H1 (cell line): ENCODE results near the gene SEMA7A. TPM values are rescaled to one million over a fixed set of nuclear protein-coding genes. Genes with fewer than 3 reads are reported as not detected.
A peak's percentile ranks its signal among the peaks of the same experiment; 100 is the strongest.

Source experiments
- JUND ChIP-seq: IDR thresholded peaks from 2 replicates; pipeline ENCODE4 v1.6.1; 2011; ENCODE audit warnings: mild to moderate bottlenecking, improper control_type of control experiment, low read length
- KDM4A ChIP-seq: IDR thresholded peaks from one replicate; pipeline ENCODE4 v1.7.1; 2012; ENCODE audit warnings: low read depth, mild to moderate bottlenecking, moderate library complexity, low read length, inconsistent platforms; ENCODE audit not compliant: severe bottlenecking
- MAX ChIP-seq: IDR thresholded peaks from 2 replicates; pipeline ENCODE4 v1.6.1; 2012; ENCODE audit warnings: inconsistent platforms
- PHF8 ChIP-seq: fragments of 200-600 bp; sonication (generic); conservative IDR thresholded peaks from 2 replicates; pipeline ENCODE4 v1.7.1; 2012; ENCODE audit warnings: low read depth, mild to moderate bottlenecking, inconsistent platforms, low read length, moderate library complexity
- POLR2A ChIP-seq, 2 experiments: IDR thresholded peaks; 1 replicate in 1 of 2; 2 replicates in 1 of 2; pipeline ENCODE4 v1.6.1; 2011; ENCODE audit warnings: low read depth in 2 of 2, low read length in 2 of 2, mild to moderate bottlenecking in 2 of 2; ENCODE audit errors: control extremely low read depth in 1 of 2
- POLR2AphosphoS5 ChIP-seq: IDR thresholded peaks from 2 replicates; pipeline ENCODE4 v1.6.1; 2011; ENCODE audit warnings: low read depth, low read length
- RBBP5 ChIP-seq: IDR thresholded peaks from 2 replicates; pipeline ENCODE4 v1.7.1; 2012; ENCODE audit warnings: low read depth, mild to moderate bottlenecking, inconsistent platforms, low read length, moderate library complexity, borderline replicate concordance
- SIN3A ChIP-seq, 2 experiments: IDR thresholded peaks in 1 of 2; conservative IDR thresholded peaks in 1 of 2; 2 replicates each; pipeline ENCODE4 v1.6.1; 2011 to 2012; ENCODE audit warnings: low read length in 2 of 2, improper control_type of control experiment in 1 of 2, low read depth in 1 of 2, mild to moderate bottlenecking in 1 of 2
- SP1 ChIP-seq: IDR thresholded peaks from 2 replicates; pipeline ENCODE4 v1.6.1; 2011; ENCODE audit warnings: low read depth, low read length
- SUZ12 ChIP-seq: fragments of 200-600 bp; sonication (generic); IDR thresholded peaks from 2 replicates; pipeline ENCODE4 v1.6.1; 2012; ENCODE audit warnings: mild to moderate bottlenecking, inconsistent platforms, low read length, moderate library complexity, mixed read lengths
- TAF7 ChIP-seq: optimal IDR thresholded peaks from 2 replicates; pipeline ENCODE3; 2011; ENCODE audit warnings: low read depth, mild to moderate bottlenecking, inconsistent platforms, low read length, moderate library complexity, borderline replicate concordance
- TBP ChIP-seq: IDR thresholded peaks from 2 replicates; pipeline ENCODE4 v1.6.1; 2011; ENCODE audit warnings: low read depth, low read length, improper control_type of control experiment
- USF2 ChIP-seq: IDR thresholded peaks from 2 replicates; pipeline ENCODE4 v1.6.1; 2011; ENCODE audit warnings: low read length, improper control_type of control experiment
- polyA plus RNA-seq, 7 experiments: library from polyadenylated mRNA; depleted of rRNA in 3 of 7; stranded (reverse) in 5 of 7; unstranded in 2 of 7; fragments of >200 nt in 5 of 7; fragments of 200-250 nt in 2 of 7; gene quantifications; 1 replicate in 5 of 7; 2 replicates in 1 of 7; 4 replicates in 1 of 7; pipeline versions ENCODE4 v1.2.1 to v1.2.3, GENCODE V29; 2011 to 2013; ENCODE audit warnings: missing spikeins in 2 of 7, mixed read lengths in 2 of 7
- total RNA-seq: library from RNA; stranded (reverse); fragmentation: NEBNext Ultra II Directional; extraction: Animal tissue kit (Norgen Biotek cat#: 25700); gene quantifications from 2 replicates; pipeline ENCODE4 v1.2.1, GENCODE V29; 2021

Gene SEMA7A
- total and polyA plus RNA-seq, 2 of the 8 experiments (the other 6 are each of a cell fraction or from before 2014, with no cell fraction given): 10.7 to 15.0 TPM

- TF ChIP-seq PHF8: peak; percentile 62
- TF ChIP-seq KDM4A: peak; percentile 73
- no peak for TF ChIP-seq SP1
- TF ChIP-seq MAX: peak; percentile 44; the same call in 1 of the 2 replicates
- TF ChIP-seq SUZ12: 0 out of 2 replicates have a peak, but pooled peaks have one; percentile 39
- TF ChIP-seq POLR2AphosphoS5: peak; percentile 68
- TF ChIP-seq POLR2A (IDR thresholded peaks at IDR 0.05; ENCODE audit: control extremely low read depth in 1 of 2, low read depth in 2 of 2, low read length in 2 of 2): peak in 1 of 2 experiments; percentile 78; a peak in 2 of 3 replicates
- TF ChIP-seq USF2: no peak
- TF ChIP-seq JUND: no peak
- TF ChIP-seq TBP: peak; percentile 55; the same call in 1 of the 2 replicates
- no peak for TF ChIP-seq TAF7
- peak in 1 of 2 experiments; percentile 67; a peak in 2 of 4 replicates for TF ChIP-seq SIN3A (conservative IDR thresholded peaks at IDR 0.05 in 1 of 2, IDR thresholded peaks at IDR 0.05 in 1 of 2; ENCODE audit: low read depth in 1 of 2, low read length in 2 of 2)
- TF ChIP-seq RBBP5: 0 out of 2 replicates have a peak, but pooled peaks have one; percentile 33
Observed at GRCh38 chr15:74365598-74366445, 67.9 kb downstream of the SEMA7A start (continued).
